GM12878 (cell line): ENCODE results near the gene RHOC. TPM values are rescaled to one million over a fixed set of nuclear protein-coding genes. Genes with fewer than 3 reads are reported as not detected.

Experiments used
- ATAC-seq: fragments of 200-7000 bp; cut with Tn5 transposase; 3 replicates; pipeline ENCODE4 v1.9.1; 2020; ENCODE audit warnings: mild to moderate bottlenecking, moderate library complexity
- BruUV-seq: library from RNA; stranded (reverse); fragments of 400-500 nt; replicated peaks from 2 replicates; lab custom pipeline; 2021; lab: Mats Ljungman, UMichigan
- CTCF ChIA-PET: fragments of 300-600 bp; sonication (Branson Sonifier 250); formaldehyde crosslinking; extraction: SDS; loops from one replicate; lab custom pipeline; 2021; ENCODE audit warnings: inconsistent platforms; lab: Yijun Ruan, JAX
- POLR2A ChIA-PET: fragments of 350-600 bp; formaldehyde crosslinking; extraction: SDS; loops from one replicate; lab custom pipeline; 2021; ENCODE audit warnings: inconsistent platforms; lab: Charles Lee
- RAD21 ChIA-PET: fragments of 300-600 bp; sonication (Branson Sonifier 250); formaldehyde crosslinking; loops from one replicate; lab custom pipeline; 2023; ENCODE audit warnings: antibody characterized with exemption; ENCODE audit not compliant: unreplicated experiment; lab: Charles Lee
- SMC1A ChIA-PET: fragments of 300-600 bp; sonication (Branson Sonifier 250); formaldehyde crosslinking; loops from one replicate; lab custom pipeline; 2023; ENCODE audit not compliant: unreplicated experiment, uncharacterized antibody; lab: Charles Lee
- DNase-seq: peaks from one replicate; pipeline ENCODE4 v3.0.0-alpha.2; 2011; ENCODE audit warnings: low read depth, low spot score
- FAIRE-seq: peaks from 3 replicates; lab custom pipeline; 2011; peaks lifted over from hg19 to GRCh38; lab: Jason Lieb, UNC
- H2AFZ ChIP-seq: 2 replicates; pipeline ENCODE4 v1.6.0; 2011; ENCODE audit warnings: low read depth, low read length, control low read depth; ENCODE audit not compliant: control insufficient read depth
- H3K27ac ChIP-seq: 2 replicates; pipeline ENCODE4 v1.5.1; 2011; ENCODE audit warnings: control low read depth; ENCODE audit not compliant: control insufficient read depth, insufficient read depth
- H3K27me3 ChIP-seq, 2 experiments: replicated peaks in 1 of 2; 2 replicates each; pipeline versions ENCODE4 v1.6.0 to v1.6.1; 2011; ENCODE audit warnings: low read length in 1 of 2; ENCODE audit not compliant: control insufficient read depth in 2 of 2, insufficient read depth in 2 of 2
- H3K36me3 ChIP-seq, 2 experiments: 2 replicates each; pipeline ENCODE4 v1.5.1; 2011; ENCODE audit warnings: low read length in 1 of 2; ENCODE audit not compliant: control insufficient read depth in 2 of 2, insufficient read depth in 2 of 2
- H3K4me1 ChIP-seq: 2 replicates; pipeline ENCODE4 v1.6.1; 2011; ENCODE audit warnings: mild to moderate bottlenecking, low read length, moderate library complexity, mixed read lengths; ENCODE audit not compliant: control insufficient read depth, insufficient read depth
- H3K4me2 ChIP-seq: 2 replicates; pipeline ENCODE4 v1.6.0; 2011; ENCODE audit warnings: control low read depth; ENCODE audit not compliant: control insufficient read depth, insufficient read depth
- H3K4me3 ChIP-seq: fragments of 200-600 bp; sonication (generic); 2 replicates; pipeline ENCODE4 v1.5.1; 2016
- H3K79me2 ChIP-seq: 2 replicates; pipeline ENCODE4 v1.6.0; 2011; ENCODE audit warnings: low read length; ENCODE audit not compliant: control insufficient read depth, insufficient read depth
- H3K9ac ChIP-seq: 2 replicates; pipeline ENCODE4 v1.8.0; 2011; ENCODE audit warnings: low read length, control low read depth, mixed read lengths; ENCODE audit not compliant: control insufficient read depth, insufficient read depth
- H3K9me3 ChIP-seq: replicated peaks from 3 replicates; pipeline ENCODE4 v1.5.1; 2011; ENCODE audit warnings: mild to moderate bottlenecking, low read length; ENCODE audit not compliant: control insufficient read depth, insufficient read depth
- H4K20me1 ChIP-seq: 2 replicates; pipeline ENCODE4 v1.6.0; 2011; ENCODE audit not compliant: control insufficient read depth, insufficient read depth
- ASH2L ChIP-seq: fragments of 300-600, 200-600 bp; sonication (generic); IDR thresholded peaks from 2 replicates; pipeline ENCODE4 v1.6.1; 2017; ENCODE audit warnings: low read depth, mild to moderate bottlenecking, borderline replicate concordance
- CBX5 ChIP-seq: sonication (generic); IDR thresholded peaks from 2 replicates; pipeline ENCODE4 v1.6.1; 2016; ENCODE audit warnings: low read depth, moderate library complexity, mild to moderate bottlenecking, inconsistent platforms
- EZH2 ChIP-seq: IDR thresholded peaks from 2 replicates; pipeline ENCODE4 v1.6.1; 2012; ENCODE audit warnings: low read depth, mild to moderate bottlenecking, control low read depth, inconsistent platforms, low read length, borderline replicate concordance; ENCODE audit not compliant: control insufficient read depth
- FOS ChIP-seq: IDR thresholded peaks from 3 replicates; pipeline ENCODE4 v1.6.1; 2011; ENCODE audit warnings: borderline replicate concordance; ENCODE audit not compliant: insufficient read length; ENCODE audit errors: extremely low read depth
- KDM1A ChIP-seq: fragments of 200-600 bp; sonication (generic); IDR thresholded peaks from 2 replicates; pipeline ENCODE4 v1.6.1; 2016; ENCODE audit warnings: borderline replicate concordance
- MAX ChIP-seq: IDR thresholded peaks from 2 replicates; pipeline ENCODE4 v1.6.1; 2012; ENCODE audit warnings: low read depth, low read length, improper control_type of control experiment
- NFXL1 ChIP-seq: fragments of 450-650 bp; IDR thresholded peaks from 2 replicates; pipeline ENCODE4 v1.6.1; 2017; ENCODE audit warnings: antibody characterized with exemption, mild to moderate bottlenecking, borderline replicate concordance
- NFYB ChIP-seq: IDR thresholded peaks from 2 replicates; pipeline ENCODE4 v1.6.1; 2011; ENCODE audit warnings: low read depth, mild to moderate bottlenecking, low read length, improper control_type of control experiment, moderate library complexity; ENCODE audit not compliant: insufficient read depth
- NR2C2 ChIP-seq: IDR thresholded peaks from 2 replicates; pipeline ENCODE4 v1.6.1; 2011; ENCODE audit warnings: borderline replicate concordance, low read depth; ENCODE audit not compliant: control insufficient read depth, insufficient read length
- PAX8 ChIP-seq: fragments of 450-650 bp; IDR thresholded peaks from 2 replicates; pipeline ENCODE4 v1.6.1; 2017; ENCODE audit warnings: mild to moderate bottlenecking, moderate library complexity
- POU2F2 ChIP-seq: IDR thresholded peaks from 3 replicates; pipeline ENCODE4 v1.6.1; 2011; ENCODE audit warnings: low read depth, mild to moderate bottlenecking, low read length, borderline replicate concordance
- SMARCA5 ChIP-seq: fragments of 450-650 bp; IDR thresholded peaks from 2 replicates; pipeline ENCODE4 v1.6.1; 2017; ENCODE audit warnings: mild to moderate bottlenecking
- SMC3 ChIP-seq: IDR thresholded peaks from 2 replicates; pipeline ENCODE4 v1.6.1; 2011; ENCODE audit warnings: low read length, improper control_type of control experiment, borderline replicate concordance
- USF2 ChIP-seq: IDR thresholded peaks from 2 replicates; pipeline ENCODE4 v1.6.1; 2011; ENCODE audit warnings: low read depth, low read length, improper control_type of control experiment, borderline replicate concordance
- YY1 ChIP-seq: IDR thresholded peaks from 2 replicates; pipeline ENCODE4 v1.6.1; 2011; ENCODE audit warnings: low read depth, mild to moderate bottlenecking, low read length
- ZNF217 ChIP-seq: fragments of 450-650 bp; IDR thresholded peaks from 2 replicates; pipeline ENCODE4 v1.6.1; 2017; ENCODE audit warnings: antibody characterized with exemption, mild to moderate bottlenecking
- ZNF274 ChIP-seq: IDR thresholded peaks from one replicate; pipeline ENCODE4 v1.8.0; 2011; ENCODE audit not compliant: insufficient read length, insufficient read depth
- WGBS: methylation state at CpG from one replicate; pipeline ENCODE4 v1.1.6; 2016; ENCODE audit warnings: low lambda C conversion rate; ENCODE audit not compliant: insufficient replicate concordance, insufficient coverage; ENCODE audit errors: missing lambda C conversion rate; 5-methylcytosine and 5-hydroxymethylcytosine counted together
- in situ Hi-C: fragments of 300-500 bp; cut with MboI; formaldehyde crosslinking; loops from 9 replicates; pipeline ENCODE4 v1.14.3; 2018; ENCODE audit warnings: mixed read lengths
- intact Hi-C: fragments of 100-400 bp; cut with micrococcal nuclease; formaldehyde crosslinking; loops from one replicate; pipeline ENCODE4 v1.14.2; 2022; ENCODE audit not compliant: unreplicated experiment
- polyA plus RNA-seq, 11 experiments: library from polyadenylated mRNA; depleted of rRNA in 4 of 11; unstranded in 6 of 11; stranded (reverse) in 5 of 11; fragments of >200 nt; fragmentation: Nextera tagmentation in 4 of 11; fragmentation: Illumina TruSeq in 1 of 11; extraction: Ambion mirVana in 4 of 11; extraction: Trizol in 1 of 11; gene quantifications; 1 replicate in 1 of 11; 2 replicates in 10 of 11; pipeline versions ENCODE4 v1.2.1 to v1.2.3, GENCODE V29; 2011 to 2016; ENCODE audit warnings: inconsistent platforms in 2 of 11, missing spikeins in 2 of 11, low read depth in 1 of 11
- total RNA-seq, 4 experiments: library from RNA; depleted of rRNA in 3 of 4; stranded (reverse); fragments of >200 nt in 3 of 4; fragmentation: Illumina TruSeq in 1 of 4; extraction: Trizol in 1 of 4; gene quantifications; 2 replicates each; pipeline versions ENCODE4 v1.2.1 to v1.2.3, GENCODE V29; 2013 to 2021

Gene RHOC
- total and polyA plus RNA-seq, 10 of the 15 experiments (the other 5 are each of a cell fraction or from before 2014, with no cell fraction given): 20.6 to 371 (median 158) TPM

GRCh38 chr1:112735752-112736151 lies 28.8 kb upstream of the RHOC start:
- intact Hi-C loops: no loop called here
- no peaks in the 10 kb centered on the region for H3K4me1 ChIP-seq
- no peak overlapping the region for H3K4me2 ChIP-seq
- DNase-seq (no peak), FAIRE-seq (no peak), ATAC-seq (no peak)
- ChIA-PET CTCF (interaction anchor here (1.0 to 4.9 kb wide), 2 partner anchors 17 to 68 kb away, joined by 3 to 33 read pairs; partner anchors contain the start of gene PPM1J), POLR2A (no interaction called here), RAD21 (no interaction called here), SMC1A (no interaction called here)
- no peaks in the 10 kb centered on the region for H4K20me1 ChIP-seq
- no peaks in the 10 kb centered on the region for H3K9me3 ChIP-seq
- TF ChIP-seq POU2F2 (no peak), NFYB (no peak), EZH2 (no peak), SMC3 (no peak), CBX5 (no peak), YY1 (no peak), MAX (no peak), SMARCA5 (no peak), NR2C2 (no peak), ASH2L (no peak), ZNF274 (no peak), PAX8 (no peak), USF2 (no peak), KDM1A (no peak), ZNF217 (no peak), NFXL1 (no peak), FOS (no peak)
- no peak overlapping the region for H3K4me3 ChIP-seq
- no peak overlapping the region for H3K27ac ChIP-seq
- H2AFZ ChIP-seq: no peak overlapping the region
- no peaks in the 10 kb centered on the region; a peak in 1 of 4 replicates for H3K27me3 ChIP-seq
- H3K9ac ChIP-seq: no peak overlapping the region
- no peaks in the 10 kb centered on the region for H3K79me2 ChIP-seq
- BruUV-seq: no TSS peak
- in situ Hi-C loops: no loop called here
- H3K36me3 ChIP-seq: no peaks in the 10 kb centered on the region
- 94% methylated on average over 1 of the region's 1 CpG for WGBS
